Mesodermal cell (in vitro differentiated cells): ENCODE measurements around the gene AFF3.
A peak's percentile ranks its signal among the peaks of the same experiment; 100 is the strongest.
"Not testable (repeated sequence)": the region's sequence is repeated elsewhere in the genome, so short reads cannot be mapped to it uniquely, and the experiment has no call there.

Source experiments
- H3K27ac ChIP-seq: 2 replicates; pipeline ENCODE4 v1.7.0; 2013; ENCODE audit warnings: mild to moderate bottlenecking, low read depth, low read length, moderate library complexity; ENCODE audit not compliant: severe bottlenecking
- H3K36me3 ChIP-seq: 2 replicates; pipeline ENCODE4 v1.7.1; 2013; ENCODE audit warnings: mild to moderate bottlenecking, low read length, moderate library complexity; ENCODE audit not compliant: control insufficient read depth, insufficient read depth
- H3K4me1 ChIP-seq: one replicate; pipeline ENCODE4 v1.7.1; 2013; ENCODE audit warnings: mild to moderate bottlenecking, low read length; ENCODE audit not compliant: insufficient read depth, control insufficient read depth, poor library complexity, severe bottlenecking
- H3K4me3 ChIP-seq: 2 replicates; pipeline ENCODE4 v1.7.0; 2013; ENCODE audit warnings: low read length, control low read depth, mild to moderate bottlenecking; ENCODE audit not compliant: insufficient read depth, poor library complexity, severe bottlenecking; ENCODE audit errors: extremely low read depth
- H3K9me3 ChIP-seq: 2 replicates; pipeline ENCODE4 v1.7.1; 2013; ENCODE audit warnings: mild to moderate bottlenecking, low read length, moderate library complexity; ENCODE audit not compliant: control insufficient read depth
- WGBS, 2 experiments: methylation state at CpG; one replicate each; pipeline ENCODE4 v1.1.5; 2013; ENCODE audit warnings: missing lambda C conversion rate in 2 of 2; ENCODE audit not compliant: insufficient coverage in 2 of 2; 5-methylcytosine and 5-hydroxymethylcytosine counted together

AFF3 gene

GRCh38 chr2:99754210-99754609 lies 388.2 kb downstream of the AFF3 start:
- Histone ChIP-seq H3K4me3 (no peak overlapping the region), H3K4me1 (no peaks in the 10 kb centered on the region), H3K36me3 (no peaks in the 10 kb centered on the region), H3K27ac (no peak overlapping the region), H3K9me3 (no peaks in the 10 kb centered on the region)
- WGBS, 2 experiments, result 88 to 100% methylated on average over 3 to 4 of the region's 4 CpGs

DNA sequence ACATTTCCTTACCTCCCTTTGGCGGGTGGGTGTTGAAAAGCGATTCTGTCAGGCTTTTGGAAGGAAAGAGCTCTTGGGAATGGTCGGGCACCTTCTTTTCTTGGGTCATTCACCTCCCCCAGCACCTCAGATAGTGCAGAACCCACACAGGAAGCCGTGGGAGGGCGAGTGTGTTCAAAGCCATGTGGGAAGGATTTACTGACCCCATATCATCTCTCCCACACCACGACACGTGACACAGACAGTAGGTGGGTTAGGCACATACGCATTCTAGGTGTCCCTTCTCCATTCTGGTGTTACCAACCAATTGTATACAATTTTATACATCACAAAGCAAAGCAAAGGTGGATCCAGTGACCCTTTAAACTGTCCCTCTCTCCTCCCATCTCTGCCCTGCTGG lies 388.9 kb downstream of the AFF3 start:
- WGBS, 2 experiments, result 96 to 97% methylated on average over 5 to 7 of the region's 8 CpGs
- Histone ChIP-seq H3K4me1 (peaks cover under 1% of the 10 kb centered on the region), H3K4me3 (no peak overlapping the region), H3K36me3 (no peaks in the 10 kb centered on the region), H3K9me3 (no peaks in the 10 kb centered on the region), H3K27ac (no peak overlapping the region)

DNA sequence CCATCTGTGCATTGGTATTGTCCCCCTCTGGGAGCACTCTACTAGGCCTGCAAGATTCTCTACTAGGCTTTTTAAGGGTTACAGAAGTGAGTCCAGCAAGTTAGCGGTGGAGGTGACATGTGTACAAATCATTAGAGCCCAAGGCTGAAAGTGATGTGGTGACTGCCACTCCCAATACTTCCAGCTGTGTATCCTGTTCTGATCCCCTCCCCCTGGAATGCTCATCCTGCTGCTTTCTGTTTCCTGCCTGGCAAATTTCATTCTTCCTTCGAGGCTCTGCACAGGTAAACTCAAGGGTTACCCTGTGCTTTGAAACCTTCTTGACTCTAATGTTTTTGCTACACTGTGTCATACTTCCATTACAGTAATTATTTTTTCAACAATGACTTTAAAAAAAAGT lies 394.0 kb downstream of the AFF3 start:
- peaks cover 9% of the 10 kb centered on the region for H3K4me1 ChIP-seq
- WGBS, 2 experiments, result 14 to 68% methylated on average over 1 to 2 of the region's 2 CpGs
- H3K9me3 ChIP-seq, result no peaks in the 10 kb centered on the region
- H3K27ac ChIP-seq, result no peak overlapping the region
- no peaks in the 10 kb centered on the region for H3K36me3 ChIP-seq
- H3K4me3 ChIP-seq, result no peak overlapping the region

- Histone ChIP-seq H3K27ac (no peak overlapping the region), H3K36me3 (no peaks in the 10 kb centered on the region), H3K4me1 (peaks cover 9% of the 10 kb centered on the region), H3K9me3 (no peaks in the 10 kb centered on the region), H3K4me3 (no peak overlapping the region)
- 17 to 63% methylated on average over 1 to 3 of the region's 3 CpGs for WGBS, 2 experiments
These were observed 394.5 kb downstream of the AFF3 start for GRCh38 chr2:99747842-99748241.

DNA sequence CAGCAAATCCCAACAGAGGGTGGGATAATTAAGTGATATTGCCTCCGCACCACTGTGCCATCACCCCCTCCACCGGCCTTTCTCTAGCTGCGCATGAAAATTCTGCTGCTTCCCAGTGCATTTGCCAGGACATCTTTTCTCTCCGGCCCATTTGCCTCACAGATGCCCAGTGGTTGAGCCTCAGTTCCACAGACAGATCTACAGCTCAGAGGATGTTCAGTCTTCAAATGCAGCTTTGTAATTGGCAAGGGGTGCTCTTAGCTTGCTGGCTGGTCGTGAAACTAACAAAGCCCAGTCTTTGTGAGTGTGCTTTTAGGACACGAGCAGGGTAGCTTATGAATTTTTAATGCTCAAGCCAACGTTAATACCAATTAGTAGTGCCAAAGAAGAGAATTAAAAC lies 399.2 kb downstream of the AFF3 start:
- no peaks in the 10 kb centered on the region for H3K36me3 ChIP-seq
- no peak overlapping the region for H3K4me3 ChIP-seq
- H3K9me3 ChIP-seq, result no peaks in the 10 kb centered on the region
- 93 to 94% methylated on average over 5 of the region's 7 CpGs for WGBS, 2 experiments
- H3K27ac ChIP-seq, result no peak overlapping the region
- peaks cover 5% of the 10 kb centered on the region for H3K4me1 ChIP-seq

DNA sequence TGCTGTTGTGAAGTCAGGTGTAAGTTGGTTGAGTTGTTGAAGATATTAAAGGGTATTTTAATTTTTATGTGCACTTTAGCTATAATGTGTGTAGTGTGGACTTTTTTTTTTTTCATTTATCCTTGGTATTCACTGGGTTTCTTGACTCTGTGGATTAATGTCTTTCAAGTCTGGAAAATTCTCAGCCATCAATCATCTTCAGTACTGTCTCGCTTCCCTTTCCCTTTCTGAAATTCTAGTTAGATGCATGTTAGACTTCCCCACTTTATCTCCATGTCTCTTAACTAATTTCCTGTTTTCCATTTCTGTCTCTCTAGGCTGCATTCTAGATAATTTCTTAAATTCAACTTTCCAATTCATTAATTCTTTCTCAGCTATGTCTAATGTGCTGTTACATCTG lies 404.9 kb downstream of the AFF3 start:
- Histone ChIP-seq H3K27ac (no peak overlapping the region), H3K36me3 (no peaks in the 10 kb centered on the region), H3K4me1 (no peaks in the 10 kb centered on the region), H3K9me3 (no peaks in the 10 kb centered on the region), H3K4me3 (no peak overlapping the region)
- WGBS, 2 experiments, result 71 to 100% methylated on average over 1 of the region's 1 CpG

GRCh38 chr2:99735753-99736152 lies 406.6 kb downstream of the AFF3 start:
- H3K4me3 ChIP-seq, result no peak overlapping the region
- no CpG with 5 or more reads among the region's 1 CpG for WGBS, 2 experiments
- H3K9me3 ChIP-seq, result no peaks in the 10 kb centered on the region
- no peaks in the 10 kb centered on the region for H3K36me3 ChIP-seq
- H3K4me1 ChIP-seq, result no peaks in the 10 kb centered on the region
- H3K27ac ChIP-seq, result no peak overlapping the region

DNA sequence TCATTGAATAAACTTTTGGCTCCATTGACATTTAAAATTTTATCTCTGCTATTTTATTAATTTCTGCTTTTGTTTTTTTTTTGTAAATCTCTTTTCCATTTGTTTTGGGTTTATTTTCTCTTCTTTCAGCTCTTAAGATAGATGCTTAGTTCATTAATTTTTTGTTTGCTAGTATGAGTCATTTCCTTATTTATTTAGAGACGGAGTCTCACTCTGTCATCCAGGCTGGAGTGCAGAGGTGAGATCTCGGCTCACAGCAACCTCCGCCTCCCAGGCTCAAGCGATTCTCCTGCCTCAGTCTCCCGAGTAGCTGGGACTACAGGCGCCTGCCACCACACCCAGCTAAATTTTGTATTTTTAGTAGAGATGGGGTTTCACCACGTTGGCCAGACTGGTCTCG lies 407.1 kb downstream of the AFF3 start:
- H3K27ac ChIP-seq, H3K4me3 ChIP-seq: not testable (repeated sequence)
- 35 to 80% methylated on average over 1 to 2 of the region's 8 CpGs for WGBS, 2 experiments

GRCh38 chr2:99734236-99734635 lies 408.2 kb downstream of the AFF3 start:
- H3K9me3 ChIP-seq, result no peaks in the 10 kb centered on the region
- WGBS, 2 experiments, result 60% methylated on average over 1 of the region's 2 CpGs; no CpG with 5 or more reads in 1 of the 2 experiments
- no peak overlapping the region for H3K4me3 ChIP-seq
- no peaks in the 10 kb centered on the region for H3K4me1 ChIP-seq
- H3K36me3 ChIP-seq, result no peaks in the 10 kb centered on the region
- H3K27ac ChIP-seq, result no peak overlapping the region

More for the DNA sequence above, 407.1 kb downstream of the AFF3 start:
- not testable (repeated sequence) for H3K4me1 ChIP-seq, H3K36me3 ChIP-seq, H3K9me3 ChIP-seq

- H3K4me1 ChIP-seq, result peaks cover 7% of the 10 kb centered on the region
- no peak overlapping the region for H3K4me3 ChIP-seq
- H3K36me3 ChIP-seq, result no peaks in the 10 kb centered on the region
- H3K27ac ChIP-seq, result peak overlapping the region; percentile 71
- WGBS, 2 experiments, result 63 to 69% methylated on average over 2 of the region's 7 CpGs
- H3K9me3 ChIP-seq, result no peaks in the 10 kb centered on the region
These were observed 413.0 kb downstream of the AFF3 start for GRCh38 chr2:99729104-99730025.

DNA sequence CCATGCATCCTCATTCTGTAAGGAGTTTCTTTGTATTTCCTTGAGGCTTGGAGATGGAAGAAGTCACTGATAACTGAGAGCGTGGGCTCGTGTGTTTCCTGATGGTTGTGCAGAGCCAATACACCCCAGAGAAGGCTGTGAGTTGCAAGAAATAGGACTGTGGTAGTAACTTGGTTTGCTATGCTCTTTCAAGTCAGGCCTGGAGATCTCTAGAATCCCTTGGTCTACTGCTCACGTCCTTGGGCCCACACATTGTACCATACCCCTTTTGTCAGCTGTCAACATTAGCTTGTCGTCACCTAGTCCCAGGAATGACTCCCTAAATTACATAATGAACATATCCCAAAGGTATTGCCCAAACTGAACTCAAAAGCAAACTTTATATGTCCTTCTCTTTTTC lies 414.2 kb downstream of the AFF3 start:
- H3K9me3 ChIP-seq, result peaks cover 5% of the 10 kb centered on the region
- 33 to 100% methylated on average over 1 to 2 of the region's 4 CpGs for WGBS, 2 experiments
- H3K4me1 ChIP-seq, result peaks cover 7% of the 10 kb centered on the region
- no peak overlapping the region for H3K4me3 ChIP-seq
- peak overlapping the region; percentile 71 for H3K27ac ChIP-seq
- no peaks in the 10 kb centered on the region for H3K36me3 ChIP-seq
